HEK293 (cell line): Measurements from ENCODE around the gene SSX4B.
"Not testable (repeated sequence)": the region's sequence is repeated elsewhere in the genome, so short reads cannot be mapped to it uniquely, and the experiment has no call there.

Experiments used
- CTCF ChIA-PET: fragments of 350-600 bp; formaldehyde crosslinking; extraction: SDS; loops from one replicate; lab custom pipeline; 2021; ENCODE audit warnings: antibody characterized with exemption; lab: Yijun Ruan, JAX
- POLR2A ChIA-PET: fragments of 300-600 bp; formaldehyde crosslinking; extraction: SDS; loops from one replicate; lab custom pipeline; 2020; ENCODE audit warnings: antibody characterized with exemption, inconsistent platforms; lab: Yijun Ruan, JAX
- H3K27ac ChIP-seq: fragments of 200-500 bp; sonication (Bioruptor generic); 2 replicates; pipeline ENCODE4 v1.5.1; 2014; ENCODE audit warnings: low read depth, low read length, control low read depth, inconsistent platforms; ENCODE audit errors: extremely low read depth
- H3K36me3 ChIP-seq, 2 experiments: fragments of 200-500 bp in 1 of 2; sonication (Bioruptor generic) in 1 of 2; 1 replicate in 1 of 2; 2 replicates in 1 of 2; pipeline ENCODE4 v1.5.1; 2014 to 2017; ENCODE audit warnings: inconsistent platforms in 2 of 2, low read length in 2 of 2; ENCODE audit not compliant: control insufficient read depth in 2 of 2, insufficient read depth in 1 of 2
- H3K4me1 ChIP-seq: fragments of 200-500 bp; sonication (Bioruptor generic); 2 replicates; pipeline ENCODE4 v1.5.1; 2014; ENCODE audit warnings: mild to moderate bottlenecking, low read length, inconsistent platforms; ENCODE audit not compliant: control insufficient read depth, insufficient read depth
- H3K4me3 ChIP-seq: 2 replicates; pipeline ENCODE4 v1.5.1; 2011; ENCODE audit warnings: low read depth, mild to moderate bottlenecking, control low read depth, low read length, moderate library complexity
- H3K9me3 ChIP-seq: fragments of 200-500 bp; sonication (Bioruptor generic); 2 replicates; pipeline ENCODE4 v1.5.1; 2014; ENCODE audit warnings: low read depth, low read length, inconsistent platforms; ENCODE audit not compliant: control insufficient read depth, insufficient read depth
- GLIS1 ChIP-seq: fragments of 450-650 bp; formaldehyde crosslinking; IDR thresholded peaks from 2 replicates; pipeline ENCODE4 v1.5.1; 2016; ENCODE audit warnings: missing biosample characterization, missing genetic modification characterization
- KLF8 ChIP-seq: fragments of 450-650 bp; formaldehyde crosslinking; IDR thresholded peaks from 2 replicates; pipeline ENCODE4 v1.5.1; 2016; ENCODE audit warnings: missing biosample characterization, missing genetic modification characterization
- SP2 ChIP-seq: fragments of 450-650 bp; formaldehyde crosslinking; IDR thresholded peaks from 2 replicates; pipeline ENCODE4 v1.5.1; 2016; ENCODE audit warnings: missing biosample characterization, missing genetic modification characterization
- ZBTB21 ChIP-seq: fragments of 450-650 bp; formaldehyde crosslinking; IDR thresholded peaks from 2 replicates; pipeline ENCODE4 v1.5.1; 2017; ENCODE audit warnings: missing biosample characterization, missing genetic modification characterization
- ZFP3 ChIP-seq: fragments of 450-650 bp; formaldehyde crosslinking; IDR thresholded peaks from 2 replicates; pipeline ENCODE4 v1.5.1; 2016; ENCODE audit warnings: low read depth, missing biosample characterization, missing genetic modification characterization
- ZNF341 ChIP-seq: fragments of 450-650 bp; formaldehyde crosslinking; IDR thresholded peaks from 2 replicates; pipeline ENCODE4; 2016; ENCODE audit warnings: low read depth, missing biosample characterization, missing genetic modification characterization
- TF ChIP-seq, protein P1 (sequence below): fragments of 450-650 bp; formaldehyde crosslinking; IDR thresholded peaks from 2 replicates; pipeline ENCODE4 v1.5.1; 2016; ENCODE audit warnings: missing biosample characterization, missing genetic modification characterization

SSX4B gene

DNA sequence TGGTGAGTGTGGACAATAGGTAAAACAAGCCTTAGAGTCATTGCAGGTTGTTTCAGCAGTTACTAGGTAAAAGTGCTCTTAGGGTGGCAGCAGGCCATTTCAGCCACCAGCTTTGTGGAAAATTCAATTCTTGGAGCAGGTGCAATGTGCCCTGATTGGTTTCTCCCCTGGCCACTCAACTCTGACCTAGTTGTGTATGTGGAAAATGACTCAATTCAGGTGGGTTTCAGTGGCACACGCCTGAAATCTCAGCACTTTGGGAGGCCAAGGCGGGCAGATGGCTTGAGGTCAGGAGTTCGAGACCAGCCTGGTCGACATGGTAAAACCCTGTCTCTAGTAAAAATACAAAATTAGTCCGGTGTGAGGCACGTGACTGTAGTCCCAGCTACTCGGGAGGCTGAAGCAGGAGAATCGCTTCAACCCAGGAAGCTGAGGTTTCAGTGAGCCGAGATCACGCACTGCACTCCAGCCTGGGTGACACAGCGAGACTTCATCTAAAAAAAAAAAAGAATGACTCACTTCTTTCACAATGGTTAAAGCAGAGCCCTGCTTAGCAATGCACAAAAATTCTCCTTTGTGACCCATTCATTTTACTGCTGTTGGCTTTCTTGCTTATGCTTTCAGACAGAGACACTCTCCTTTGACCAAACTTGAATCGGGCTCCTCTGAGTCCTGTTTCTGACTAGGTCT lies 15.4 kb upstream of the SSX4B start:
- POLR2A ChIA-PET, H3K27ac ChIP-seq, H3K9me3 ChIP-seq, CTCF ChIA-PET, H3K4me1 ChIP-seq, H3K36me3 ChIP-seq, H3K4me3 ChIP-seq: not testable (repeated sequence)

GRCh38 chrX:48397825-48398224 lies 13.9 kb downstream of the SSX4B start:
- POLR2A ChIA-PET, H3K9me3 ChIP-seq, H3K27ac ChIP-seq, H3K4me1 ChIP-seq, H3K4me3 ChIP-seq, H3K36me3 ChIP-seq, CTCF ChIA-PET: not testable (repeated sequence)

GRCh38 chrX:48396931-48397330 lies 14.8 kb downstream of the SSX4B start:
- H3K9me3 ChIP-seq, H3K4me3 ChIP-seq, POLR2A ChIA-PET, H3K4me1 ChIP-seq, H3K36me3 ChIP-seq, H3K27ac ChIP-seq: not testable (repeated sequence)
- CTCF ChIA-PET: interaction anchor here (0.6 kb wide), 1 partner anchor 1611 kb away, joined by 3 read pairs; no protein-coding TSS in a partner anchor

- H3K9me3 ChIP-seq, H3K4me1 ChIP-seq, H3K4me3 ChIP-seq, CTCF ChIA-PET, POLR2A ChIA-PET, H3K36me3 ChIP-seq, H3K27ac ChIP-seq: not testable (repeated sequence)
These were observed 28.5 kb downstream of the SSX4B start, which contains the start of gene SSX4 for GRCh38 chrX:48383239-48383638. SSX4 (plus strand) TSS chrX:48383539; CDS start chrX:48384054, 515 bp downstream.

GRCh38 chrX:48370408-48370807 lies 41.4 kb downstream of the SSX4B start:
- H3K4me3 ChIP-seq, CTCF ChIA-PET, H3K36me3 ChIP-seq, POLR2A ChIA-PET, H3K27ac ChIP-seq, H3K4me1 ChIP-seq, H3K9me3 ChIP-seq: not testable (repeated sequence)

DNA sequence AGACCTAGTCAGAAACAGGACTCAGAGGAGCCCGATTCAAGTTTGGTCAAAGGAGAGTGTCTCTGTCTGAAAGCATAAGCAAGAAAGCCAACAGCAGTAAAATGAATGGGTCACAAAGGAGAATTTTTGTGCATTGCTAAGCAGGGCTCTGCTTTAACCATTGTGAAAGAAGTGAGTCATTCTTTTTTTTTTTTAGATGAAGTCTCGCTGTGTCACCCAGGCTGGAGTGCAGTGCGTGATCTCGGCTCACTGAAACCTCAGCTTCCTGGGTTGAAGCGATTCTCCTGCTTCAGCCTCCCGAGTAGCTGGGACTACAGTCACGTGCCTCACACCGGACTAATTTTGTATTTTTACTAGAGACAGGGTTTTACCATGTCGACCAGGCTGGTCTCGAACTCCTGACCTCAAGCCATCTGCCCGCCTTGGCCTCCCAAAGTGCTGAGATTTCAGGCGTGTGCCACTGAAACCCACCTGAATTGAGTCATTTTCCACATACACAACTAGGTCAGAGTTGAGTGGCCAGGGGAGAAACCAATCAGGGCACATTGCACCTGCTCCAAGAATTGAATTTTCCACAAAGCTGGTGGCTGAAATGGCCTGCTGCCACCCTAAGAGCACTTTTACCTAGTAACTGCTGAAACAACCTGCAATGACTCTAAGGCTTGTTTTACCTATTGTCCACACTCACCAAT lies 43.9 kb downstream of the SSX4B start:
- H3K36me3 ChIP-seq, H3K4me1 ChIP-seq, H3K27ac ChIP-seq, H3K9me3 ChIP-seq, H3K4me3 ChIP-seq, POLR2A ChIA-PET, CTCF ChIA-PET: not testable (repeated sequence)

DNA sequence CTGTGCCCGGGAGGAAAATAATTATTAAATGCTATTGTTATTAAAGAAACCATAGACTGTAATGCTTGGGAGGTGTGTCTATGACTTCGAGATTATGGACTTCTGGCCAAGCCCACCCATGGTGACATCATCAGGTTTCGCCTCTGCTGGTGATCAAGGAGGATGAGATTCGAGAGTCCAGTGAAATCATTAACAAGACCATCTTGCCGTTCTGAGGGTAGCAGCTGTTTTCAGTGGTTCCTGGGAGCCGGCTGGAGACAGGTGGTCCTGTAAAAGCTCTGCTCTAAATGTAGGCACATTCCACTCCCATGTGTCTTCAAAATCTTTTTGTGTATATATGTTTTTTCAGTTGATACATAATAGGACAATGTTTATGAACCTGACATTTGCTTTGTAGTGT lies 52.5 kb downstream of the SSX4B start:
- H3K9me3 ChIP-seq, H3K27ac ChIP-seq, H3K4me1 ChIP-seq, H3K4me3 ChIP-seq, H3K36me3 ChIP-seq, CTCF ChIA-PET, POLR2A ChIA-PET: not testable (repeated sequence)

DNA sequence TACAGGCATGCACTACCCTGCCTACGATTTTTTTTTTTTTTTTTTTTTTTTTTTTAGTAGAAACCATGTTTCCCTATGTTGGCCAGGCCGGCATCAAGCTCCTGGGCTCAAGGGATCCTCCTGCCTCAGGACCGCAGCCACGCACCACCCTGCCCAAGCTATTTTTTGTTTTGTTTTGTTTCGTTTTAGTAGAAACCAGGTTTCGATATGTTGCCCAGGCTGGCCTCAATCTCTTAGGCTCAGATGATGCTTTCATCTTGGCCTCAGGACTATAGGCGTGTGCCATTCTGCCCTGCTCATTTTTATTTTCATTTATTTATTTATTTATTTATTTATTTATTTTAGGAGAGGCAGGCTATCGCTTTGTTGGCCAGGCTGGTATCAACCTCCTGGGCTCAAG lies 54.1 kb downstream of the SSX4B start:
- CTCF ChIA-PET: no interaction called here

DNA sequence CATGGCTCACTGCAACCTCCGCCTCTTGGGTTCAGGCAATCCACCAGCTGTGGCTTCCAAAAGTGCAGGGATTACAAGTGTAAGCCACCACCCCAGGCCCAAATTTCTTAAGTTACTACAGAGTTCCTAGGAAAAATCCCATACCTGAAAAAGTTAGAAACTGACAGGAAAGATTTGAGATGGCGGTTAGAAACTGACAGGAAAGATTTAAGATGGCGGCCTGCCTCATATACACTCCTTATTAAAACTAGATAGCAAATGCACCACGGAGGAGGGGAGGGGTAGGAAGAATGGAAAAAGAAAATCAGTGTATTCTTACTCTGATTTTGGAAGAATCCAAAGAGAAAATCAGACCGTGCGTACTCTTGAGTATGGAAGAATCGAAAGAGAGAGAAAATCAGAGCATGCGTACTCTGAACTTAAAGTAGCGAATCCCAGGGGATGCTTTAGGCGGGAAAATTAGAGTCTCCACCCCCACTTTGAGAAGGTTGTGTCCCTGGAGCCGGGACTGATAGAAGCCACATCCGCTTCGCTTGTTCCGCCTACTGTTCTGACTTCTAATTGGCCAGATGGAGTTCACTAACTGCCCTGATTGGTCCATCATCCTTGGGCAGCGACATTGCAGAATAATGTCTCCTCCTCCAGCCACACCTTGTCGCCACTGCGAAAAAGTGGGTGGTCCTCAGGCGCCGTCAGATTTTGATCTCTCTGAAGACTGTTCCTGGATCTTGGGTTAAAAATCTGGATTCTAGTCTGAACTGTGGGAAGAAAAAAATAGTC lies 55.3 kb downstream of the SSX4B start, which contains the start of gene SSX3:
TSS of gene SSX3 (minus strand) at position 389 of the 780 bp plus-strand sequence. CDS start 1,454 bp downstream, outside the sequence.
- POLR2A ChIA-PET, H3K4me3 ChIP-seq, H3K27ac ChIP-seq: not testable (repeated sequence)

More for the DNA sequence above, 54.1 kb downstream of the SSX4B start:
- H3K4me1 ChIP-seq: no peaks in the 10 kb centered on the region
- H3K27ac ChIP-seq: no peak overlapping the region
- H3K9me3 ChIP-seq: no peaks in the 10 kb centered on the region
- no peak overlapping the region for H3K4me3 ChIP-seq
- TF ChIP-seq, protein P1, sequence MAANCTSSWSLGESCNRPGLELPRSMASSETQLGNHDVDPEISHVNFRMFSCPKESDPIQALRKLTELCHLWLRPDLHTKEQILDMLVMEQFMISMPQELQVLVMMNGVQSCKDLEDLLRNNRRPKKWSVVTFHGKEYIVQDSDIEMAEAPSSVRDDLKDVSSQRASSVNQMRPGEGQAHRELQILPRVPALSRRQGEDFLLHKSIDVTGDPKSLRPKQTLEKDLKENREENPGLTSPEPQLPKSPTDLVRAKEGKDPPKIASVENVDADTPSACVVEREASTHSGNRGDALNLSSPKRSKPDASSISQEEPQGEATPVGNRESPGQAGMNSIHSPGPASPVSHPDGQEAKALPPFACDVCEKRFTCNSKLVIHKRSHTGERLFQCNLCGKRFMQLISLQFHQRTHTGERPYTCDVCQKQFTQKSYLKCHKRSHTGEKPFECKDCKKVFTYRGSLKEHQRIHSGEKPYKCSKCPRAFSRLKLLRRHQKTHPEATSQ: no peak
- TF ChIP-seq ZBTB21 (tag by site-specific recombination) (no peak), ZFP3 (no peak), ZNF341 (tag by site-specific recombination) (no peak), SP2 (tag by site-specific recombination) (no peak), KLF8 (tag by site-specific recombination) (no peak), GLIS1 (tag by site-specific recombination) (no peak)
- H3K36me3 ChIP-seq: no peaks in the 10 kb centered on the region
- POLR2A ChIA-PET: no interaction called here

More for the DNA sequence above, 55.3 kb downstream of the SSX4B start, which contains the start of gene SSX3:
- H3K4me1 ChIP-seq, CTCF ChIA-PET, H3K36me3 ChIP-seq, H3K9me3 ChIP-seq: not testable (repeated sequence)
